Ovary (tissue), 9 donors: ENCODE data around the gene TERB1. TPM values are rescaled to one million over a fixed set of nuclear protein-coding genes. Genes with fewer than 3 reads are reported as not detected.

Experiments
- DNase-seq, 5 donors: peaks; one replicate each; pipeline ENCODE4 v3.0.0-alpha.2; 2019 to 2020
- H3K27ac ChIP-seq, 2 donors: fragments of 200-600 bp; one replicate each; pipeline versions ENCODE4 v1.5.1 to v1.8.0; 2019 to 2022
- H3K27me3 ChIP-seq: fragments of 200-600 bp; one replicate; pipeline ENCODE4 v1.8.0; 2022
- H3K36me3 ChIP-seq: fragments of 200-600 bp; sonication (generic); one replicate; pipeline ENCODE4 v1.5.1; 2019
- H3K4me1 ChIP-seq: one replicate; pipeline ENCODE4 v1.8.1; 2013; ENCODE audit warnings: mild to moderate bottlenecking, moderate library complexity; ENCODE audit not compliant: insufficient read depth
- H3K4me3 ChIP-seq: fragments of 200-600 bp; sonication (generic); one replicate; pipeline ENCODE4 v1.5.1; 2017
- H3K9me3 ChIP-seq, 2 donors: fragments of 200-600 bp in 1 of 2; sonication (generic) in 1 of 2; one replicate each; pipeline versions ENCODE4 v1.5.1 to v1.8.1; 2013 to 2019; ENCODE audit warnings: mild to moderate bottlenecking in 1 of 2, moderate library complexity in 1 of 2
- CTCF ChIP-seq, 3 donors: fragments of 450-650 bp in 2 of 3; fragments of 200-600 bp in 1 of 3; IDR thresholded peaks; one replicate each; pipeline versions ENCODE4 v1.5.1 to v1.8.0; 2016 to 2022; ENCODE audit warnings: antibody characterized with exemption in 3 of 3, mild to moderate bottlenecking in 1 of 3
- EP300 ChIP-seq: sonication (generic); formaldehyde crosslinking; IDR thresholded peaks from one replicate; pipeline ENCODE4 v1.6.1; 2017; ENCODE audit warnings: antibody characterized with exemption
- POLR2A ChIP-seq: fragments of 450-650 bp; IDR thresholded peaks from one replicate; pipeline ENCODE4 v1.6.1; 2017; ENCODE audit warnings: antibody characterized with exemption, mild to moderate bottlenecking, moderate library complexity
- WGBS, 3 donors: extraction: QIAGEN DNeasy Blood & Tissue Kit in 1 of 3; methylation state at CpG; one replicate each; pipeline versions ENCODE4 v1.1.5 to v1.1.7; 2013 to 2017; 5-methylcytosine and 5-hydroxymethylcytosine counted together
- intact Hi-C, 4 donors: fragments of 100-400 bp; cut with DNase I; formaldehyde crosslinking; loops; one replicate each; pipeline versions ENCODE4 v1.11.0 to v1.15.1; 2022 to 2023
- polyA plus RNA-seq, 2 donors: library from polyadenylated mRNA; stranded (reverse); fragments of 200-250 nt in 1 of 2; fragments of 350-450 nt in 1 of 2; fragmentation: Illumina TruSeq in 1 of 2; extraction: RNeasy Lipid Tissue Mini Kit (QIAGEN cat#74804) in 1 of 2; gene quantifications; one replicate each; pipeline ENCODE4 v1.2.3, GENCODE V29; 2013 to 2014
- total RNA-seq, 7 donors: library from RNA; depleted of rRNA in 2 of 7; stranded (reverse); fragments of >200 nt in 2 of 7; fragmentation: NEBNext Ultra II Directional in 3 of 7; extraction: Animal tissue kit (Norgen Biotek cat#: 25700) in 3 of 7; gene quantifications; one replicate each; pipeline versions ENCODE4 v1.1.0 to v1.2.4, GENCODE V29; 2016 to 2023
- donor health status: DM: no; HTN: no; CAD: no; lungs with moderate emphysema.
- donor health status: DM: no; HTN: no; CAD: no.
- donor health status: Bipolar disorder and iron deficiency.
- donor health status: DM: yes; HTN: yes; CAD: no.
- donor health status: DM: no; HTN: no; CAD: no.
- donor health status: DM: yes; HTN: yes; CAD: no.

Gene TERB1
- total and polyA plus RNA-seq, 9 donors, result 0.04 to 0.50 (median 0.31) TPM; not detected in 5

GRCh38 chr16:66735891-66736290 lies 65.5 kb downstream of the TERB1 start:
- Histone ChIP-seq H3K9me3 (no peaks in the 10 kb centered on the region), H3K36me3 (no peaks in the 10 kb centered on the region), H3K4me1 (no peaks in the 10 kb centered on the region), H3K27ac (no peak overlapping the region), H3K4me3 (no peak overlapping the region), H3K27me3 (no peaks in the 10 kb centered on the region)
- no peak for DNase-seq
- intact Hi-C loops, result loop anchor here in 1 of 4 donors (10.0 kb wide), 1 partner anchor 331 kb away; no protein-coding TSS in a partner anchor
- 93 to 94% (median 94%) methylated on average over 4 of the region's 4 CpGs for WGBS, 3 donors
- TF ChIP-seq EP300 (no peak), POLR2A (no peak), CTCF (IDR thresholded peaks at IDR 0.05) (no peak)

- WGBS, 3 donors, result 72 to 82% (median 81%) methylated on average over 7 of the region's 7 CpGs
- no peak overlapping the region for H3K4me3 ChIP-seq
- intact Hi-C loops, result loop anchor here in 1 of 4 donors (5.0 to 10.0 kb wide), 2 partner anchors 136 to 326 kb away; no protein-coding TSS in a partner anchor
Measured at GRCh38 chr16:66731101-66731500, 70.3 kb downstream of the TERB1 start.

GRCh38 chr16:66728804-66729203 lies 72.6 kb downstream of the TERB1 start:
- H3K27ac ChIP-seq, result no peak overlapping the region
- H3K4me3 ChIP-seq, result no peak overlapping the region
- DNase-seq, result no peak
- no peaks in the 10 kb centered on the region for H3K9me3 ChIP-seq
- TF ChIP-seq POLR2A, result no peak
- no peak for TF ChIP-seq EP300
- no peak for TF ChIP-seq CTCF (IDR thresholded peaks at IDR 0.05)
- no peaks in the 10 kb centered on the region for H3K36me3 ChIP-seq
- intact Hi-C loops, result loop anchor here in 1 of 4 donors (10.0 kb wide), 1 partner anchor 136 kb away; no protein-coding TSS in a partner anchor
- WGBS, 3 donors, result 44 to 54% (median 49%) methylated on average over 4 of the region's 4 CpGs
- no peaks in the 10 kb centered on the region for H3K27me3 ChIP-seq
- H3K4me1 ChIP-seq, result no peaks in the 10 kb centered on the region

More at GRCh38 chr16:66731101-66731500, 70.3 kb downstream of the TERB1 start:
- DNase-seq, result no peak
- Histone ChIP-seq H3K9me3 (no peaks in the 10 kb centered on the region), H3K4me1 (no peaks in the 10 kb centered on the region), H3K27me3 (no peaks in the 10 kb centered on the region), H3K27ac (no peak overlapping the region), H3K36me3 (no peaks in the 10 kb centered on the region)
- TF ChIP-seq CTCF (IDR thresholded peaks at IDR 0.05) (no peak), POLR2A (no peak), EP300 (no peak)

GRCh38 chr16:66728117-66728787 lies 73.1 kb downstream of the TERB1 start:
- Histone ChIP-seq H3K4me1 (no peaks in the 10 kb centered on the region), H3K36me3 (no peaks in the 10 kb centered on the region), H3K27ac (peak overlapping the region in 1 of 2 donors; percentile 21), H3K4me3 (no peak overlapping the region), H3K9me3 (no peaks in the 10 kb centered on the region), H3K27me3 (no peaks in the 10 kb centered on the region)
- DNase-seq, result peak in 3 of 5 donors; percentile 37 to 45 (median 44)
- intact Hi-C loops, result loop anchor here in 1 of 4 donors (10.0 kb wide), 1 partner anchor 137 kb away; no protein-coding TSS in a partner anchor
- 24 to 27% (median 27%) methylated on average over 3 of the region's 3 CpGs for WGBS, 3 donors
- TF ChIP-seq CTCF (IDR thresholded peaks at IDR 0.05) (peak in 2 of 3 donors; percentile 63 to 67), POLR2A (no peak)
